ENCODE measurements around the gene ZNF683. TPM values are rescaled to one million over a fixed set of nuclear protein-coding genes. Genes with fewer than 3 reads are reported as not detected.
A peak's percentile ranks its signal among the peaks of the same experiment; 100 is the strongest.

ZNF683 gene
- total RNA-seq, 1 donor from 2014 or later, result not detected

- DNase-seq (ENCODE audit: low spot score, unreplicated experiment), result no peak
- Mint-ChIP-seq H3K27ac (no peak overlapping the region), H3K27me3 (no peaks in the 10 kb centered on the region), H3K4me3 (ENCODE audit: low read depth) (no peak overlapping the region), H3K4me1 (ENCODE audit: low read depth) (peaks cover 7% of the 10 kb centered on the region), H3K9me3 (ENCODE audit: low read depth) (no peaks in the 10 kb centered on the region), H3K36me3 (ENCODE audit: insufficient read depth) (peaks cover 12% of the 10 kb centered on the region)
- TF ChIP-seq, protein P1, sequence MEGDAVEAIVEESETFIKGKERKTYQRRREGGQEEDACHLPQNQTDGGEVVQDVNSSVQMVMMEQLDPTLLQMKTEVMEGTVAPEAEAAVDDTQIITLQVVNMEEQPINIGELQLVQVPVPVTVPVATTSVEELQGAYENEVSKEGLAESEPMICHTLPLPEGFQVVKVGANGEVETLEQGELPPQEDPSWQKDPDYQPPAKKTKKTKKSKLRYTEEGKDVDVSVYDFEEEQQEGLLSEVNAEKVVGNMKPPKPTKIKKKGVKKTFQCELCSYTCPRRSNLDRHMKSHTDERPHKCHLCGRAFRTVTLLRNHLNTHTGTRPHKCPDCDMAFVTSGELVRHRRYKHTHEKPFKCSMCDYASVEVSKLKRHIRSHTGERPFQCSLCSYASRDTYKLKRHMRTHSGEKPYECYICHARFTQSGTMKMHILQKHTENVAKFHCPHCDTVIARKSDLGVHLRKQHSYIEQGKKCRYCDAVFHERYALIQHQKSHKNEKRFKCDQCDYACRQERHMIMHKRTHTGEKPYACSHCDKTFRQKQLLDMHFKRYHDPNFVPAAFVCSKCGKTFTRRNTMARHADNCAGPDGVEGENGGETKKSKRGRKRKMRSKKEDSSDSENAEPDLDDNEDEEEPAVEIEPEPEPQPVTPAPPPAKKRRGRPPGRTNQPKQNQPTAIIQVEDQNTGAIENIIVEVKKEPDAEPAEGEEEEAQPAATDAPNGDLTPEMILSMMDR (IDR thresholded peaks at IDR 0.05; ENCODE audit: unreplicated experiment), result no peak
These were observed 50.6 kb downstream of the ZNF683 start for GRCh38 chr1:26322042-26322331.

- TF ChIP-seq, protein P1 (IDR thresholded peaks at IDR 0.05; ENCODE audit: unreplicated experiment), result peak; percentile 79
- Mint-ChIP-seq H3K4me1 (ENCODE audit: low read depth) (peaks cover 7% of the 10 kb centered on the region), H3K36me3 (ENCODE audit: insufficient read depth) (peaks cover 12% of the 10 kb centered on the region), H3K27me3 (no peaks in the 10 kb centered on the region), H3K9me3 (ENCODE audit: low read depth) (no peaks in the 10 kb centered on the region), H3K4me3 (ENCODE audit: low read depth) (no peak overlapping the region), H3K27ac (no peak overlapping the region)
- DNase-seq (ENCODE audit: low spot score, unreplicated experiment), result peak; percentile 77
These were observed 51.1 kb downstream of the ZNF683 start for GRCh38 chr1:26321315-26322041.

- Mint-ChIP-seq H3K9me3 (ENCODE audit: low read depth) (no peaks in the 10 kb centered on the region), H3K27ac (no peak overlapping the region), H3K4me1 (ENCODE audit: low read depth) (peaks cover 7% of the 10 kb centered on the region), H3K4me3 (ENCODE audit: low read depth) (no peak overlapping the region), H3K36me3 (ENCODE audit: insufficient read depth) (peaks cover 12% of the 10 kb centered on the region), H3K27me3 (no peaks in the 10 kb centered on the region)
- TF ChIP-seq, protein P1 (IDR thresholded peaks at IDR 0.05; ENCODE audit: unreplicated experiment), result no peak
- DNase-seq (ENCODE audit: low spot score, unreplicated experiment), result no peak
These were observed 51.7 kb downstream of the ZNF683 start for GRCh38 chr1:26320896-26321295.

DNA sequence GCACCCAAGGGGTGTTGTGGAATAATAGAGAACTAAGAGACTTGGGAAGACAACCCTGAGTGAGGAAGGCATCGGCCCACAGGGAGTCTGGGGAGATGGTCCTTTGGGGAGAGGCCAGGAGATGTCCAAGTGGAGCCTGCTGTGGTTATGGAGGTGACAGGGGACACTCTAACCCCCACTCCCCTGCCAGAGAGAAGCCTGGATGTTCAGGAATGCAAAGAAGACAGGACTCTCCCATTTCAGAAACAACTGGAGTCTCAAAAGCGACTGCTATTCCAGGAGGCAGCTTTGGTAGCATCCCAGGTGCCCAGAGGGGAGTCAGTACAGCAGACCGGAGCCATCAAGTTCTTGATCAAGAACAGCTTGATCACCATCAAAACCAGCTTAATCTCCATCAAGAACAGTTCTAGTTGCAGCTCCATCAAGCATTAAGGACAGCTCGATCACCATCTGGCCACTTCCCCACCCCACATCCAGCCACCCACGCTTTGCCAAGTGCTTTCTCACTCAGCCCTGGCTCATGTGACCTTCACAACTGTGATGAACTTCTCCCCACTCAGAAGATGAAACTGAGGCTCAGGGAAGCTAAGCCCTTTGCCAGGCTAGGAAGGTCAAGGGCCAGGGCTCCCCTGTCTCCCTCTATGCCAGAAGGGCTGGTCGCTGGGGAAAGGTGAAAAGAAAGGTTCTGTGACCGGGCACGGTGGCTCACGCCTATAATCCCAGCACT is 54.0 kb downstream of the ZNF683 start:
- Mint-ChIP-seq H3K9me3 (ENCODE audit: low read depth) (no peaks in the 10 kb centered on the region), H3K4me1 (ENCODE audit: low read depth) (peaks cover 7% of the 10 kb centered on the region), H3K36me3 (ENCODE audit: insufficient read depth) (peaks cover 8% of the 10 kb centered on the region), H3K27ac (peak overlapping the region; percentile 29), H3K4me3 (ENCODE audit: low read depth) (no peak overlapping the region), H3K27me3 (no peaks in the 10 kb centered on the region)
- TF ChIP-seq, protein P1 (IDR thresholded peaks at IDR 0.05; ENCODE audit: unreplicated experiment), result no peak
- DNase-seq (ENCODE audit: low spot score, unreplicated experiment), result no peak

GRCh38 chr1:26317612-26318337 is 54.8 kb downstream of the ZNF683 start, which contains the start of gene CD52:
Gene CD52 (plus strand): TSS chr1:26317958. CDS start chr1:26318018, 60 bp downstream.
- Mint-ChIP-seq H3K27me3 (no peaks in the 10 kb centered on the region), H3K36me3 (ENCODE audit: insufficient read depth) (peaks cover 5% of the 10 kb centered on the region), H3K4me3 (ENCODE audit: low read depth) (no peak within 1 kb of the TSS), H3K4me1 (ENCODE audit: low read depth) (peaks cover 7% of the 10 kb centered on the region), H3K27ac (peak within 1 kb of the TSS; percentile 67), H3K9me3 (ENCODE audit: low read depth) (no peaks in the 10 kb centered on the region)
- TF ChIP-seq, protein P1 (IDR thresholded peaks at IDR 0.05; ENCODE audit: unreplicated experiment), result no peak
- DNase-seq (ENCODE audit: low spot score, unreplicated experiment), result no peak

Data from progenitor cell of endocrine pancreas (in vitro differentiated cells).